GM19452 (cell line): ENCODE measurements around the gene AIG1.
"Not testable (repeated sequence)": the region's sequence is repeated elsewhere in the genome, so short reads cannot be mapped to it uniquely, and the experiment has no call there.

Experiments
- ATAC-seq: cut with Tn5 transposase; IDR thresholded peaks from one replicate; pipeline ENCODE4 v1.9.1; 2021; ENCODE audit not compliant: unreplicated experiment

AIG1 gene, protein sequence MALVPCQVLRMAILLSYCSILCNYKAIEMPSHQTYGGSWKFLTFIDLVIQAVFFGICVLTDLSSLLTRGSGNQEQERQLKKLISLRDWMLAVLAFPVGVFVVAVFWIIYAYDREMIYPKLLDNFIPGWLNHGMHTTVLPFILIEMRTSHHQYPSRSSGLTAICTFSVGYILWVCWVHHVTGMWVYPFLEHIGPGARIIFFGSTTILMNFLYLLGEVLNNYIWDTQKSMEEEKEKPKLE

DNA sequence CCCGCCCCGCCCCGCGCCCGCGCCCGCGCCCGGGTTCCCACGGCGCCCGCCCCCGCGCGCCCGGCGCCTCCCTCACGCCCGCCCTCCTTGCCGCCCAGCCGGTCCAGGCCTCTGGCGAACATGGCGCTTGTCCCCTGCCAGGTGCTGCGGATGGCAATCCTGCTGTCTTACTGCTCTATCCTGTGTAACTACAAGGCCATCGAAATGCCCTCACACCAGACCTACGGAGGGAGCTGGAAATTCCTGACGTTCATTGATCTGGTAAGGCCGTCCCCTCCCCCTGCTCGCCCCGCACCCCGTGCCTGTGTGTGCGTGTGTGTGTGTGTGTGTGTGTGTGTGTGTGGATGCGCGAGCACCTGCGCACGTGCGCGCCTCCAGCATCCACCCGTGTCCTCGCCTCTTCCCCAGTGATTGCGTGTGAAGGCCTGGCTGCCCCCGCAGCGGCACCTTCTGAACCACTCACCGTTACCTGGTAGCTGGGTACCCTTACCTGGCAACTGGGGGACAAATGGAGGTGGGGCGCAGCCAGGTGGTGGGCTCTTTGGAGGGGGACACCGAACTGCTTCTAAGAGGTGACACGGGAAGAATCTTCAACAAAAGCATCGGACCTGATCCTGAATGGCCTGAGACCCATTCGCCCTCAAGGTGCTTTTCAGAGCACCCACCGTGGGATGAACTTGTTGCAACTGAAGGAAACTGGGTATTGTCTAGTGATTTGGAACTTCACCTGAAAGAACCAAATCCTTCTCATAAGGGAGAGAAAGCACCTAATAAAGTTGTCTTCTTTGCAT lies at the start of gene AIG1:
Gene AIG1 (plus strand): TSS at position 84 of the 791 bp plus-strand sequence. CDS start 37 bp downstream, at position 121.
- peak; percentile 58 for ATAC-seq

DNA sequence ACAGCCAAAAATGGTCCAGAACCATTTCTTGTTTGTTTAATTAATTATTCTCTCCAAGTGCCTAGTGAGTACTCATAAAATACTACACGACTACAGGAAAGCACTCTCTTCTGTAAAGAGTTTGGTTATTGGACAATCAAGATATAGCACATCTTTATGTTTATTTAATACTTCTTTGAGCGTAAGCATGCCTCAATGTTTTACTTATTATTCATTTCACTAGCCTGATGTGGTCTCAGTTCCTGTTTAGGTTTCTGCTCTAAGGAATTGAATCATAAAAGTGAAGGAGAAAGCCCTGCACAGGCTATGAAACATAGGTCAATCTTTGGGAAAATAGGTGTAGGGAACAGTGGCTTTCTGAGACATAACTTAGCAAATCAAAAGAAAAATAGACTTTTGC lies 45.9 kb upstream of the AIG1 start:
- ATAC-seq: no peak

DNA sequence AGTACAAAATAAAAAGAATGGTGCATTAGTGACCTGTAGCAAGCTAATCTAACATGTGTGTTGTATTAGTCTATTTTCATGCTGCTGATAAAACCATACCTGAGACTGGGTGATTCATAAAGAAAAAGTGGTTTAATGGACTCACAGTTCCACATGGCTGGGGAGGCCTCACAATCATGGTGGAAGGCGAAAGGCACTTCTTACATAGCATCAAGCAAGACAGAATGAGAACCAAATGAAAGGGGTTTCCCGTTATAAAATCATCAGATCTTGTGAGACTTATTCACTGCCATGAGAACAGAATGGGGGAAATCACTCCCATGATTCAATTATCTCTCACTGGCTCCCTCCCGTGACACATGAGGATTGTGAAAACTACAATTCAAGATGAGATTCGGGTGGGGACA lies 45.4 kb upstream of the AIG1 start:
- ATAC-seq: no peak

GRCh38 chr6:143018955-143019354 lies 41.7 kb upstream of the AIG1 start:
- no peak for ATAC-seq

DNA sequence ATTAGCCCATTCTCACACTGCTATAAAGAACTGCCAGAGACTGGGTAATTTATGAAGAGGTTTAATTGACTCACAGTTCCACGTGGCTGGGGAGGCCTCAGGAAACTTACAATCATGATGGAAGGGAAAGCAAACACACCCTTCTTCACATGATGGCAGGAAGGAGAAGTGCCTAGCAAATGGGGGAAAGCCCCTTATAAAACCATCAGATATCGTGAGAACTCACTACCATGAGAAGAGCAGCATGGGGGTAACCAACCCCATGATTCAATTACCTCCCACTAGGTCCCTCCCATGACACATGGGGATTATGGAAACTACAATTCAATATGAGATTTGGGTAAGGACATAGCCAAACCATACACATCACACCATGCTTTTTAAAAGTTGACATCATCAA lies 39.8 kb upstream of the AIG1 start:
- not testable (repeated sequence) for ATAC-seq

- no peak for ATAC-seq
These were observed 39.1 kb upstream of the AIG1 start for GRCh38 chr6:143021543-143021942.

DNA sequence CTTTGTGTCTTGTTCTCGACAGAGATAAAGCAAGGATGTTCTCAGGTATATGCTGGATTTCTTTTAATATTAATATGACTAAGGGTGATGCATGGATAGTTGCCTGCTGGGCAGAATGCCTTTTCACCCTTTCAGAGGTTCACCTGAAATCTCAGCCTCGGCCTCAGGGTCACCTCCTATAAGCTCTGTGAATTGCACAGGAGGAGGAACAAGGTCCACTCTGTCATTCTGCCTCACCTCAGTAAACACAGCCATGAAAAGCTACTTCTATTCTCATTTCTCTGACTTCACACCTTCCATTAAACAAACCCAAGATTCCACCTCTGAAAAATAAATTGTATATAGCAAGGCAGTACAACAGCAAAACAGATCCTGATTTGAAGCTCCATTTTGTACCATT lies 38.1 kb upstream of the AIG1 start:
- no peak for ATAC-seq

DNA sequence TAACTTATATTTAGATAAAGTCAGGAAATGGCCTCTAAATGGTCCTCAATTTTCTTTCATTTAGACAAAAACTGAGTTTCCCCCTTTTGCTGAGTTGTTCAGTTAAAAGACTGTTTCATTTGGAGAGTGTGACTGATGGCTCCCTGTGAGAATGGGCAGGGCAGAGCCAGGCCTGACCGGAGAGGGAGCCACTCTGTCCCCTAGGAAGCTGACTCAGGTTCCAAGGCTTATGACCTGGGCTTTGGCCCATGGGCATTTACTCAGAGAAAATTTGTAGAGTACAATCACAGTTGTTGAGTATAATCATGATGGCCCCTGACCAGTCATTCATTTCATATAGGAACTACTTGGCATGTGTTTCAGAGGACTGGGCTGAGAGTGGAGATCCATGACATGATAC lies 37.0 kb upstream of the AIG1 start:
- no peak for ATAC-seq

DNA sequence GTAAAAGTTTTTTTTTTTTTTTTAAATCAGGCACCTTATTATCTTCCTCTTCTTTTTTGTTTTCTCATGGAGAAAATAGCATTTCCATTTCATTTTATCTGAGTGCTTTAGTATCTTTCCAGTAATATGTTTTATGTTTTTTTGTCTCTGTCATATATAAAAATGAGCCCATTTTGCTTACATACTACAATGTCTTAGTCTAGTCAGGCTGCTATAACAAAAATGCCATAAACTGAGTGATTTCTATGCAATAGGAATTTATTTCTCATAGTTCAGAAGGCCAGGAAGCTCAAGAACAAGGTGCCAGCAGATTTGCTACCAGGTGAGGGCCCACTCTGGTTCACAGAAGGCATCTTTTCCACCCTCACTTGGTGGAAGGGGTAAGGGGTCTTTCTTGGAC lies 35.7 kb upstream of the AIG1 start:
- no peak for ATAC-seq

- ATAC-seq: no peak
These were observed 33.8 kb upstream of the AIG1 start for GRCh38 chr6:143026696-143027449.

GRCh38 chr6:143034689-143035334 lies 25.9 kb upstream of the AIG1 start:
- ATAC-seq: no peak

- ATAC-seq: no peak
These were observed 23.2 kb upstream of the AIG1 start for GRCh38 chr6:143037470-143037869.

GRCh38 chr6:143038833-143039232 lies 21.9 kb upstream of the AIG1 start:
- no peak for ATAC-seq

DNA sequence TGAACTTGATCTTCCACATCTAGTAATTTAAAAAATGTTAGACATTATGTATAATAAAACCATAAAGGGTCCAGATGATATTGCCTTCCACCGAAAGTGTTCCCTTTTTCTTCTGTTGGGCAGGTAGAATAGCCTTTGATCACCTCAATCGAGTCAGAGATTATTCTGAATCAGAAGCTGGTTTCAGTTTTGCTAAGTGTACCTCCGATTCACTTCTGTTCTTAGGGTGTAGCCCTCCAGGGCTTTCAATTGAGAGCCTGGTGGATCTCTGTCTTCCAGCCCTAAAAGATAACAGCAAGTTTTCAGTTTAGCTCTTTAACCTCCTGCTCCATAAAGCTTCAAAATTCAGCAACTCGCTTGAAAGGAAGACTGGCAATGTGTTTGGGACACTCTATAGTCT lies 21.1 kb upstream of the AIG1 start:
- ATAC-seq: no peak

DNA sequence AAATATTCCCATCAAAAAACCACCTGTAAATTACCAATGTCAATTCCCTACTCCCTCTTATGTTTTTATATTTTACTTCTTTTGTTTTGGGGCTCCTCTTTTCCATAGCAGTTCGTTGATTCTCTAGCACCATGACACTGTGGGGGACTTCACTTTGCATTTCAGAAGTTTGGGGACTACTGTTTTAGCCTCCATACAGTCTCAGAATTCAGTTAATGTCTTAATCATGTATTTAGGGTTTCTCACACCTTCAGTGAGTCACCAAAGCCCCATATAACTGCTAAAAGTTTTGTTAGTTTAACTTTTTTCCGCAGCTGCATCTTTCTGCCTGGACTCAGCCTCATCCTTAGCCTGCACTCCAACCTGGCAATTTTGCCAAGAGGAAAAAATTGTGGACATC lies 20.7 kb upstream of the AIG1 start:
- ATAC-seq: no peak

GRCh38 chr6:143044345-143044744 lies 16.3 kb upstream of the AIG1 start:
- ATAC-seq: not testable (repeated sequence)

DNA sequence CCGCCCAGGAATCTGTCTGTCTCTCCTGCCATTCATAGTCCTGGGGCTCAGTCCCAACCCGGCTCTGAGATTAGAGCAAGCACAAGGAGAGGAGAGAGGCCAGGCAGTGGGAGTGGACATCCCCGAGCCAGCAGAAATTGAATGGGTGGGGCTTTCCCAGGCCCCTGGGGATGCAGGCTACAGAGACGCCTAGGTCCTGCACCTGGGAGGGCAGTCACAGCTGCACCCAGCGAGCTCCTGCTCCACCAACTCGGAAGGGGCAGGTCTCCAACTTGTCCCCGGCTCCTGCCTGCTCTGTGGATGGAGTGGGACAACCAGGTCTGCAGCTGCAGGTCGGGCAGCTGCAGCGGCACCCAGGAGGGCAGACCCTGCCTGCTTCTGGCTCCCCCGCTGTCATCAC lies 11.1 kb upstream of the AIG1 start:
- no peak for ATAC-seq

DNA sequence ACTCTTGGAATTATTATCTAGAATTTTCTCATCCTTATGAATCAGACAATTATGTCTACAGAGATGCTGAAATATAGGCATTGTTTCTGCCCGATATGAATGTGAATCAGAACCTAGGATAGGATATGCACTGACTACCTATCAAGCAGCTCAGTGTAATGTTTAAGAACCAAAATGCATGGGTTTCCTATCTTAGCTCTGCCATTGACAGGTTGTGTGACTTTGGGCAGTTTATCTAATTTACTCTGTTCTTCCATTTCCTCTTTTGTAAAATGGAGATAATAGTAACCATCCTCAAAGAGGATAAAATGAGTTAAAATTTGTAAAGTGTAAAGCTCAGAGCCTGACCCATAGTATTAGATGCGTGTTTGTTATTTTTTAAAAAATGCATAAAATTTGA lies 10.2 kb upstream of the AIG1 start:
- ATAC-seq: no peak

DNA sequence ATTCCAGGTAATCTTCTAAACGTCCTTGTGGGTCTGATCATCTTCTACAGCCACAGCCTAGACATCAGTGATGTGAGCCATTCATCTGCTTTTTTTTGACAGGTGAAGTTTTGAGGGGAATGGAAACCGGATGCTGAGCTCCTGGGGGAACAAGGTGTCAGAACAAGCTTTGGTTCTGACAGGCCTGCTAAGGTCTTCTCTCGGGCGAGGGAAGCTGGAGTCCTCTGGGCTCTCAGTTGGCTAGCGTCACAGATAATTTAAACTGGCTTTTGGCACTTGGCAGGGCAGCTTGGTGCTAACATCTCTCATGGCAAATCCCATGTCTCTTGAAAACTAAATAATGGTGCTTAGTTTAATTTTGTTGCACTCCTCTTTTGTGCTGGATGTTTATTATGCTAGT lies 8.4 kb upstream of the AIG1 start:
- no peak for ATAC-seq

DNA sequence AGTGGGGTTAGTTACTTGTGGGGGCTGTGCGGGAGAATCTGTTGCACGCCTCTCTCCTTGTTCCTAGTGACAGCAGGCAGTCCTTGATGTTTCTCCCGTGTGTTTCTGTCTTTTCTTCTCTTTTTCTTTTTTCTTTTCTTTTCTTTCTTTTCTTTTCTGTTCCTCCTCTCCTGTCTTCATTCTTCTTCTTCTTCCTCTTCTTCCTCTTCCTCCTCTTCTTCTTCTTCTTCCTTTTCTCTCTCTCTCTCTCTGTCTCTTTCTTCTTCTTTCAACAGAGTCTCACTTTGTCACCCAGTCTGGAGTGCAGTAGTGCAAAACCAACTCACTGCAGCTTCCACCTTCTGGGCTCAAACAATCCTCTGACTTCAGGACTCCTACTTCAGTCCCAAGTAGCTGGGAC lies 6.8 kb upstream of the AIG1 start:
- no peak for ATAC-seq

GRCh38 chr6:143054329-143054728 lies 6.4 kb upstream of the AIG1 start:
- no peak for ATAC-seq
